Right hindlimb (tissue), 1 donor: ENCODE data around the gene DEPDC5.
"Not testable (repeated sequence)": the region's sequence is repeated elsewhere in the genome, so short reads cannot be mapped to it uniquely, and the experiment has no call there.

Experiments used
- DNase-seq: peaks from one replicate; pipeline ENCODE4 v3.0.0-alpha.2; 2018

DEPDC5 gene

DNA sequence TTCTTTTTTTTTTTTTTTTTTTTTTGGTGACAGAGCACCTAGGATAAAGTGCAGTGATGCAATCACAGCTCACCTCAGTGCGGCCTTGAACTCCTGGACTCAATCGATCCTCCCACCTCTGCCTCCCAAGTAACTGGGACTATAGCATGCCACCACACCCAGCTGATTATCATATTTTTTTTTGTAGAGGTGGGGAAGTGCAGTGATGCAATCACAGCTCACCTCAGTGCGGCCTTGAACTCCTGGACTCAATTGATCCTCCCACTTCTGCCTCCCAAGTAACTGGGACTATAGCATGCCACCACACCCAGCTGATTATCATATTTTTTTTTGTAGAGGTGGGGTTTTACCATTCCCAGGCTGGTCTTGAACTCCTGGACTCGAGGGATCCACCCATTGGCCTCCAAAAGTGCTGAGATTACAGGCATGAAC is 61.6 kb downstream of the DEPDC5 start:
- DNase-seq, result not testable (repeated sequence)

DNA sequence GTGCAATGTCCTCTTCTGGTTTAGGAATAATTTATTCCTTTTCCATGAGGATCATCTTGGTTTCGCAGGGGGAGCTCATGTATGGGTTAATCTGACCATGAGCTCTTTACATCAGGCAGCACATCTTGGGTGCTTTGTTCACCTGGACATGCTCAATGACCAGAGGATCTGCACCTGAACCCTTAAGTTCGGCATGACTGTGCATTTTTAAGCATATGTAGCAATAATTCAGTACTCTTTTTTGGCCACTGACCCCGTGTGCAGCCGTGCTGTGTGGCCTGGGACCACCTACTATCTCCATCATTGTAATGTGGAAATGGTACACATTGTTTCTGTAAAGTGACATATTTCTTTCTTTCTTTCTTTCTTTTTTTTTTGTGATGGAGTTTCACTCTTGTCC is 62.9 kb downstream of the DEPDC5 start:
- no peak for DNase-seq

DNA sequence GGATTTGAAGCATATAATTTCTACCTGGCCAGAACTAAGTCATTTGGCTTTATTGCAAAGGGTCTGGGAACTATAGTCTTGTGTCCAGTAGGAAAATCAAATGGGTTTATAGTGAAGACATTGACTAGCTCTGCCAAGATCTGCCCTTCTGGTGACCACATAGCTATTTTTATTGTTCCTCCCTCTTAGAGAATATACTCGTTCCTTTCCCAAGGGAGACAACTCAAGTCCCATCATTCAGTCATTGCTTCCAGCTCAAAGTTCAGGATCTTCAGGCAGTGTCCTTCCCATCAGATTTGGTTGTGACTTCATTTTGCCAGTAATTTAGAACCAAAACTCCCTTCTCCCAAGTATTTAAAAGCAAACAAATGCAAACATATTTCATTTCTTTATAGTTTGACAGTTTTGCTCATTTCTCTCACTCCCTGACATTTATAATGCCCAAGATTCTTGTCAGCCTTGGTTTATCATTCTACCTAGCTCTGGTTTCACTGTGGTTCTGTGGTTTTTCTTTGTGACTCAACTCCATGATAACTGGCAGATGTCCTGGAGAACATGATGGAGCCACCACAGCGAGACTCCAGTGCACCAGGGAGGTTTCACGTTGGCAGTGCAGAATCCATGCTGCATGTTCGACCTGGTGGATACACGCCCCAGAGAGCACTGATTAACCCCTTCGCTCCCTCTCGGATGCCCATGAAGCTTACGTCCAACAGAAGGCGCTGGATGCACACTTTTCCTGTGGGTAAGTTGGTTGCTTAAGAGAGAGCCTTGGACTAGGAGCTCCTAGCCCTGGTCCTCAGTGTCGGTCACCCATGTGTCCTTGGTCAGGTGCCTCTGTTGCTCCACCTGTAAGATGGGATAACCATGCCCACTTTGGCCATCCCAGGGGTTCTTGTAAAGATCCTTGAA is 64.9 kb downstream of the DEPDC5 start:
- DNase-seq, result no peak

DNA sequence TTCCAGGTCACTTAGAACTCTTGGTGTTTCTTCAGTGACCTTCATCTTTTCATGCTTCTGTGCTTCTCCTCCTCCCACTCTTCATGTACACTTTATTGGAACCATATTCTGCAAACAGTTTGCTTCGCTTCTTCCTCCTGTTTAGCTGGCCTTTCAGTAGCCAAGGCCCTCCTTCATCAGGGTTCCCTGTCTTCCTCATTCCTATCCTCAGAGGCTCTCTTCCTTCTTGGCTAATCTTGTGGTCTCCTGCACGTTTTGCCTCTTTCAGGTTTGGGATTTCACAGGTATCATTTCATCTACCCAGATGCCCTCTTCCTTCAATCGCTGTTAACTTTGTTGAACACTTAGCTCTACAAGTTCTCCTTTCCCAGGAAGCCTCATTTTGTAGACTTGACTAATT is 66.8 kb downstream of the DEPDC5 start:
- no peak for DNase-seq

DNA sequence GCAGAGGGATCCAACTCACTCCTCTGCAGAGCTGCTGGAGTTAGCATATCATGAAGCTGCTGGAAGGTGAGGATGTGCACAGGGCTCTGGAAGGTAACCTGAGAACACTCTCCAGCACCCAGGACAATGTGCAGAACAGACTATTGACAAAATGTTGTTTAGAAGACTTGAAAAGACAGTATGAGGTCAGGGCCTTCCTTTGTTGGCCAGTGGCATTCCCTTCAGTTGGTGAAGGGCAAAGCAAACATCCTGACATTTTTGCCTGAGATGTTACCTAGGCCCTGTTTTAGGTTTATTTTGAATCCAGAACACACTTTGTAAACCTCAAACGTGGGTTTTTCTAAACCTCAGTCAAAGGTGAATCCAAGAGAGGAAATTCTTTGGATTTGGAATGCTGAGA is 67.8 kb downstream of the DEPDC5 start:
- no peak for DNase-seq

DNA sequence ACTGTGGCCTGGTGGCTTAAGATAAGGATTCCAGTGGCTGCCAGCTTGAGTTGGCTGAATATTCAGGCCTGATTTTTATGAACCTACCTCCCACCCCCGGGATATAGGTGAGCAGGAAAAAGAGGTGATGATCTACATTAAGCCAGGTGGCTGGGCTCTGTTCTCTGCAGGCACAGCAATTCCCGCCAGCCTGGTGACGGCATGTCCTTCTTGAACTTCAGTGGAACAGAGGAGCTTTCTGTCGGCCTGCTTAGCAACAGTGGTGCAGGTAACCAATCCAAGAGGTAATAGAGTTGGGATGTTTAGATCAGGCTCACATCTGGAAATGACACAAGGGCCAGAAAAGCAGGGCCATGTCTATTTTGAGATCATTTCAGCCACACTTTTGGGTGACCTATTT is 68.7 kb downstream of the DEPDC5 start:
- DNase-seq, result no peak

DNA sequence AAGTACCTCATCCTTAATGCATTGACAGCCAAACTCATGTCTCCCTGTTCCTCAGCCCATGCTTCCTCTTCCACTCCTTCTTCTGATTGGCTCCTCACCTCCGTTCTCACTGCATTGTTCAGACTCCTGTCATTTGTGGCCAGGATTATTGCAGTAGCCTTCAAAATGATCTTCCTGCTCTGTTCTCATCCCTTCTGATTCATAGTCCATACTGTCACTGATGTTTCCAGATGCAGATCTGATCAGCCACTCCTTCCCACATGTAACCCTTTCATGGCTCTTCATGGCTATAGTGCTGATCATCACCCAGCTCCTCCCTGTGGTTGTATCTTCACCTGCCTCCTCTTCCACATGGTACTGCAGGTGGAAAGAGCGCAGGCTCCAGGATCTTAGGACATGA is 71.7 kb downstream of the DEPDC5 start:
- no peak for DNase-seq

DNA sequence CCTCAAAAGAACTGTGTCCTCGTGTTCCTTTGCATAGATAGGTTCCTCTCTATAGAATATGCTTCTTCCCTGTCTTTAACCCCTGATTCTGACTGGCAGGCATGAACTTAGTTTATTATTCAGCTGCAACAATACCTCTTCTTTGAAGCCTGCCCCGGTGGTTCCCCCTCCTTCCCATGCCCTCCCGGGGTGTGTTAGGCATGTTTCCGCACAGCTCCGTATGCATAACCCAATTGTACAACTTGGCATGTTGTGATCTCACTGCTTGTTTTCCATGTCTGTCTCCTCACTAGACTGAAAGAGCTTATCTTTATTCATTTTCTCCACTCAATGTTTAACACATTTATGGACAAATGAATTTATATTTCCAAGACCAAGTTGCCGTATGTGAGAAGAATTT is 72.6 kb downstream of the DEPDC5 start:
- DNase-seq, result no peak

DNA sequence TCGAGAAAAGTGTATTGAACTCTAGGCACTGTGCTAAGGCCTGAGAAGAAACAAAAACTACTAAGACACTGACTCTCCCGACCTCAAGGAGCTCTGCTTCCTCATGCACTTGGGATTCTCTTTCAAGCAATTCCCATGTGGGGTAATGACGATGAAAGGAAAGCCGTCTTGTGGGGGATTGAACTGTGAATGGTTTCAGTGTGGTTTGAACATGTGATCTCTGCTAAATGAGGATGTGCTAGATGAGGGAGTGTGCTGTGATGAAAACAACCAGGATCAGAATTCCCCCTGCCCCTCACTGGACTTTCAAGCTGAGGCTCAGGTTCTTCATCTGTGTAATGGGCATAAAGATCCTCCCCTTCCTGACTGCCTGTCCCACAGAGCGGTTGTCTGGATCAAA is 74.9 kb downstream of the DEPDC5 start:
- no peak for DNase-seq

- no peak for DNase-seq
These were observed 75.7 kb downstream of the DEPDC5 start for GRCh38 chr22:31829505-31829904.

- no peak for DNase-seq
These were observed 76.9 kb downstream of the DEPDC5 start for GRCh38 chr22:31830721-31831070.

DNA sequence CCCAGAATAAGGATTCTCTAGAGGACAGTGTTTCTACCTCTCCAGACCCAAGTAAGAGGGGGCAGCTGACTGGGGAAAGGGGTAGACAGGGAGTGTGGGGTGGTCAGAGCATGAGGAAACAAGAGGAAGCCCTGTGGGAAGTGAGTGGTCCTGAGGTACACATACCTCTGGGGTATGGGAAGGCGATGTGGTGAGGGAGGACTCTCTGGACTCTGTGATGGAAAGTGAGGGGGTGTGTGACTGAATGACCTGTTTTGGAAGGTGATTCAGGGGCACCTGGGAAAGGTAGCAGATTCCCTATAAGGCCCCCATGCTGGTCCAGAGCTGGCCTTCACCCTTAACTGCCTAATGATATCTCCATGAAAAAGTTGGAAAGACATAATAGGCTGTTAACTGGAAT is 80.1 kb downstream of the DEPDC5 start:
- no peak for DNase-seq

DNA sequence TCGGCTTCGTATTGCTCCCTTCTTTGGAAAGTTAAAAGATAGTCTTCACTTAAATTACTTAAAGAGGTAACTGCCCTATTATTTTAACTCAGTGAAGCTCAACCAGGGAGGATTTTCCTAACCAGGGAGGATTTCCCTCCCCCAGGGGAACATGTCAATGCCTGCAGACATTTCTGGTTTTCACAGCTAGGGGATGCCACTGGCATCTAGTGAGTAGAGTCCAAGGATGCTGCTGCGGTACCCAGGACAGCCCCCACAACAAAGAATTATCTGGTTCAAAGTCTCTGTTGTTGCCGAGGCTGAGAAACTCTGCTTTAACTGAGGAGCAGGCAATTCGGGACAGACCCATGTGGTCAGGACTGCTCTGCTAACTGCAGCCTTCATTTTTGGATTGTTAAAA is 82.2 kb downstream of the DEPDC5 start:
- no peak for DNase-seq

- no peak for DNase-seq
These were observed 85.1 kb downstream of the DEPDC5 start for GRCh38 chr22:31838917-31839316.

DNA sequence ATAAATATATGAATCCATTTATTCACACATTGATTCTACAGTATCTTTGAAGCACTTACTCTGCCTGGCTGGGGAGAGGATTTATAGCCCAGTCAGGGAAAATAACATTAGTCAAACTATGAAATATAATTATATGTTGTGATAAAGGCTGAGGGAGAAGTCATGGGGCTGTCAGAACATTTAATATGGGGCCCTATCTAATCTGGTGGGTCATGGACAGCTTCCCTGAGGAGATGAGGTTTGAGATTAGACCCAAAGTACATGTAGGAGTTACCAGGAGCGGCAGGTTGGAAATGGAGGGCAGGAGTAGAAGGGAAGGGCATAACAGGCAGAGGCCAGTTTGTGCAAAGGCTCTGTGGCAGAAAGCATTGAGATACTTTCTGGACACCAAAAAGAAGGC is 86.2 kb downstream of the DEPDC5 start:
- no peak for DNase-seq

DNA sequence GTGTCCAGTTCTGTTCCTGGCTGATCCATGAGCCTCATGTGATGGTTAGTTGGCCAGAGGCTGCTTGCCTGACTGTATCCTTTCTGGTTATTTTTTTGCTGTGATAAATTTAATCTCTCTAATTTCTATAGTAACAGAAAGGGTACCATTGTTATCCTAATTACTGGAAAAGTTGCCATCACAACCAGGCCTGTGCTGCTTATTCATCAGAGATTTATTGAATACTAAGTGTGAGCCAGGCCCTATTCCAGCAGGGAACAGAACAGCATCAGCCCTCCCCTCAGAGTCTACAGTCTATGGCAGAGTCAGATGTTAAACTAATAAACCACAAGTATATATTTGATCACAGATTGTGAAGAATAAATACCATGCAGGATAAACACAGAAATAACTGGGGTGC is 86.8 kb downstream of the DEPDC5 start:
- DNase-seq, result no peak

GRCh38 chr22:31841078-31841827 is 87.4 kb downstream of the DEPDC5 start:
- DNase-seq, result no peak

- DNase-seq, result no peak
These were observed 89.7 kb downstream of the DEPDC5 start for GRCh38 chr22:31843526-31843925.

- no peak for DNase-seq
These were observed 91.1 kb downstream of the DEPDC5 start for GRCh38 chr22:31844941-31845340.

DNA sequence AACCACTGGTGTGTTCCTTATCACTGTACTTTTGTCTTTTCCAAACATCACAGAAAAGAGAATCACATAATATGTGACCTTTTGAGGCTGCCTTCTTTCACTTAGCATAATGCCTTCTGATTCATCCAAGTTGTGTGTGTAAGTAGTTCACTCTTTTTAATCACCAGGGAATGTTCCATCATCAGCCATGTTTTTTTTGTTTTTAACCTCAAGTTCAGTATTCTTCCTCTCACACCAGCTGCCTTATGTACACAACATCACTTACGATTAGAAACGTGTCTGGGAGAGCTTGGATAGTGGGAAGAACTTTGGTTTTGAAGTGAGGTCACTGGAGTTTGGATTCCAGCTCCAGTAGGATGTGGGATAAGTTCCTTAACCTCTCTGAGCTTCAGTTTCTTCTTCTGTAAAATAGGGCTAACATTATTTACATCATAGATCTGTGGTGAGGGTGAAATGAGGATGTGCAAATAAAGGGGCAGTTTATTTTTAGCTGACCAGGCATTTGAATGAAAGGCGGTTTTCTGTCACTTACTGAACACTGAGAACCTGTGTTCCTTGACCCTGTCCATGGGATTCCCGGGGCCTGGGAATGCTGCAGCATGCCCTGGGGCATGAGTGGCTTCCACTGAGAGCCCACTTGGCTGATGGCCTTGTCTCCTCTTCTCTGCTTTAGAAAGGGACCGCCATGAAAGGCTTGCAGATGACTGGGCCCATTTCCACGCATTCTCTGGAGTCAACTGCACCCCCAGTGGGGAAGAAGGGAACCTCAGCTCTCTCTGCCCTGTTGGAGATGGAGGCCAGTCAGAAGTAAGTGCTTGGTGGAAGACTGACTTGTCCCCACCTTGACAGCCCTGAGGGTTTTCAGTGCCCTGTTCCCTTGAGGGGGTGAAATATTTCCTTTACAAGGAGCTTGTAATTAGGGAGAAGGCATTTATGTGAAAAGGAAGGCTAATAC is 92.6 kb downstream of the DEPDC5 start:
- no peak for DNase-seq

GRCh38 chr22:31848411-31848810 is 94.6 kb downstream of the DEPDC5 start:
- no peak for DNase-seq

DNA sequence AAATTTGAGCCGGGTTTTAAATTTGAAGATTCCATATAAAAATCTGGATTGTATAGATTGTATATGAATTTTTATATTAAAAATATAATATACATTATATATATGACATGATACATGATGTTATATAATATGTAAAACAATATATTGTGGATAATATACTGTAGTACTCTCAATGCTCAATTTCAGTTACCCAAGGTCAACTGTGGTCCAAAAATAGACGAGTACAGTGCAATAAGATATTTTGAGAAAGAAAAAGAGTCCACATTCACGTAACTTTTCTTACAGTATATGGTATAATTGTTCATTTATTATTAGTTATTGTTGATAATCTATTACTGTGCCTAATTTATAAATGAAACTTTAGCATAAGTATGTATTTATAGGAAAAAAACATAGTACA is 96.3 kb downstream of the DEPDC5 start:
- no peak for DNase-seq
